AML-193 (cell line): ENCODE data around the gene CFAP107.

Source experiments
- DNase-seq, 2 experiments: peaks; one replicate each; lab custom pipeline; 2025; lab: John Stamatoyannopoulos, UW

The CFAP107 gene

GRCh38 chr1:12741946-12742345 is 4.1 kb upstream of the CFAP107 start:
- no peak for DNase-seq

DNA sequence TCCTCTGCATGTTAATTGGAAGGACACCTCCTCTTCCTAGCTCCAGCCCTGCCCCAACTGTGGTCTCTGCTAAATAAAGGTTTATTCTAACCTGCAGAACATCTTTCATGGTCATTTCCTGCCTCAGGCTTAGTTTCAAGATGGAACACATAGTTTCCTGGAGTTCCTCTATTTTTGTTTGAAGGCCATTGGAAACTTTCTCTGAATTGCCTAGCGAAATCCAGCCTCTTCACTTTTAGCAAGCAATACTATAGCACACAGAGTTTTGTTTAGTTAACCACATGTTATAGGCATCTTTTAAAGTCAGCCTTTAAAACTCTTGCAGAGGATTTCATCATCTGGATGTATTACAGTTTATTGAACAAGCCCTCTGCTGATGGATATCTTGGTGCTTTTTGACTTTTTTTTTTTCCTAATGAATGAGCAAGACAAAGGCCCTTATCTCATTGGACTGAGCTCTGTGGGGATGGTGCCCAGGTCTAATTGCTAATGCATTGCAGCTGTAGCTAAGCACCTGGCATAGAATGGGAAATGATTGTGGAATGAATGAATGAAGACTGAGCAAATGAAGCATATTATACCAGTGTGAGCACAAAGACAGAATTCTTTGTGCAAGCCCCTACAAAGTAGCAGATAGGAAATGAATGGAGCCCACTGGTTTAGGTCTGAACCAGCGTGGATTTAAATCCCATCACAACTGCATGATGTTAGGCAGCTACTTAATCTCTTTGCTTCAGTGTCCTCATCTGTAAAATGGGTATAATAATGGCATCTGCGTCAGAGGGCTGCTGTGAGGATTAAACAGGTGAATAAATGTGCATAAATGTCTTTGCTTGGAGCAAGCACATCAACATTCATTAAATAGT is 641 bp upstream of the CFAP107 start:
- no peak for DNase-seq

DNA sequence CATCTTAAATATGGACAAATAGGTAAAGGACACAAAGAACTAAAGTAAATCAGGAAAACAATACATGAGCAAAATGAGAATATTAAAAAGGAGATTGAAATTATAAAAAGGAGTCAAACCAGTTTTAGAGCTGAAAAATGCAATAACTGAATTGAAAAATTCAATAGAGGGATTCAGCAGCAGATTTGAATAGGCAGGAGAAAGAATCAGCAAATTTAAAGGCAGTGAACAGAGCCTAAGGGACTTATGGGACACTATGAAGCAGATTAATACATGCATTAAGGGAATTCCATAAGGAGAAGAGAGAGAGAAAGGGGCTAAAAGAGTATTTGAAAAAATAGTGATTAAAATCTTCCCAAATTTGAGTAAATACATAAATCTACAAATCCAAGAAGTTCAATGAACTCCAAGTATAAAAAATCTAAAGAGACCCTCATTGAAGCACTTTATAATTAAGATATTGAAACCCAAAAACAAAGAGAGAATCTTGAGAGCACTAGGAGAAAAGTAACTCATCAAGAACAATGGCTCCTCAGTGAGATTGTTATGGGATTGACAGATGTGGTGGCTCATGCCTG is 2.9 kb downstream of the CFAP107 start:
- DNase-seq, result no peak

- no peak for DNase-seq
These were observed 8.7 kb downstream of the CFAP107 start for GRCh38 chr1:12754738-12755137.

GRCh38 chr1:12756273-12756672 is 10.3 kb downstream of the CFAP107 start:
- no peak for DNase-seq

DNA sequence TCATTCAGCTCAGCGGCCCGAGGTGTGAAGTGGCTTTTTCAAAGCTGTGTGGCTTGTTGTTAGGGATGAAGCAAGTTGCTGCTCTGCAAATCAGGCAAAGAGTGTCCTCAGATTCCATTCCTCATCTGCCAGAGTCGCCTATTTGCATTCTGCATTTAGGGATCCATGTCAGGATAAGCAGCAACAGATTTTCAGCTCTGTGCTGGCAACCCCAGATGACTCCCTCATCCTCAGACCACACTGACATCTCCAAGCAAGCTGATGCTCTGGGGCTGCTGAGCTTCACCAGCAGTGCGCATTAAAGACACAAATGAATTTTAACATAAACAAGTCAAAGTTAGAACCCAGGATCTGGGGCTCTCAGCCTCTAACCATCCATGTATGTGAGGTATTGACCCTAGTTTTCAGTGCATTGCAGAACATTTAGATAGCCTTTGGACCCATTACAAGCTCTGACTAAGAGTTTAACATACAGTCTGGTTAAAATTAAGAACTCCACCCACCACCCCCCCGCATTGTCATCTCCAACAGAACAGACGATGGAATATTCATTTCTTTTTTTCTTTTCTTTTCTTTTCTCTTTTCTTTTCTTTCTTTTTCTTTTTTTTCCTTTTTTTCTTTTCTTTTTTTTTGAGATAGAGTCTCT is 10.9 kb downstream of the CFAP107 start:
- no peak for DNase-seq

DNA sequence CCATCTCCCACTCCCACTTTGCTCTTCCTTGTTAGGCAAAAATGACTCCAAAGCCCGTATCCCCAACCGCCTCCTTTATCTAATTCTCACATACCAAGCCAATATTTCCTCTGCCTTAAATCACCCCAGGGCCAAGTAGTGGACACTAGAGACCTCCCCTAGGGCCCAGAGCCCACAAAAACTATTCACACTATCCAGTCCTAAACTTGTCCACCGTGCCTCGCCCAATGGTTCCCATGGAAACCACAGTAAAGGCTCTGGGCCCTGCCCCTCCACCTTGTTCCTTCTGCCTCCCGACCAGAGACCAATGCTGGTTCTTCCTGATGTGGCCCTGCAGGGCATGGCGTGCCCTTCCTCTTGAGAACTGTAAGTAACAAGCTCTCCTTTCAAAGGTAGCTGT is 11.8 kb downstream of the CFAP107 start:
- DNase-seq, result no peak

DNA sequence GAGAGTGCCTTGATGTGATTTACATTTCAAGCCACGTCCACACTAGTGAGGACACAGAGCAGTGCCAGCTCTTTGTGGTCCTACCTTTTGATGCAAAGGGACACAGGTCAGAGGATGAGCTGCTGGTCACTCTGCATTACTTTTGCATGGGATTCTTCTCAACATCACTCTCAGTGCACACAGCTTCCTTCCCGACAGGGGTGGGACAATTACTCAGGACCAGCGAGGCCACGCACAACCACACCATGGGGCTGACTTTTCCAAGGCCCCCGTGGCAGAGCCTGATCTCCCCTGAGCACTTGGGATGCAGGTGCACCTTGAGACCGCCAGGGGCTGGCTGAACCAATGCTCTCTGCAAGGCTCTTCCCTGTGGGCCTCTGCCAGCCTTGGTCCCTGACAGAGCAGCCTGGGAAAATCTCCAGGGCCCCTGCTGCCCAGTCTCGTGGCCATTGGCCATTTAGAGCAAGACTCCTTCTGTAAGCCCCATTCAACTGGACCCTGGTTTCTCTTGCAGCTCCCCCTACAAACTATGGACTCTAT is 14.3 kb downstream of the CFAP107 start:
- no peak for DNase-seq

- no peak for DNase-seq
These were observed 15.8 kb downstream of the CFAP107 start for GRCh38 chr1:12761781-12762180.

DNA sequence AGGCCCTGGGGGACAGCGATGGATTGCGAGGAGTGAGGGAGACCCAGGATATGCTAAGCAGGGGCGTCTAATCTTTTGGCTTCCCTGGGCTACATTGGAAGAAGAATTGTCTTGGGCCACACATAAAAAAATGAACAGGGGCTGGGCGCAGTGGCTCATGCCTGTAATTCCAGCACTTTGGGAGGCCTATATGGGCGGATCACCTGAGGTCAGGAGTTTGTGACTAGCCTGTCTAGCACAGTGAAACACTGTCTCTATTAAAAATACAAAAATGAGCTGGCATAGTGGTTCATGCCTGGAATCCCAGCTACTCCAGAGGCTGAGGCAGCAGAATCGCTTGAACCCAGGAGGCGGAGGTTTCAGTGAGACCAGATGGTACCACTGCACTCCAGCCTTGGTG is 16.8 kb downstream of the CFAP107 start:
- no peak for DNase-seq

- no peak for DNase-seq
These were observed 17.5 kb downstream of the CFAP107 start for GRCh38 chr1:12763479-12763878.

- no peak for DNase-seq
These were observed 18.0 kb downstream of the CFAP107 start for GRCh38 chr1:12764016-12764415.

GRCh38 chr1:12769031-12769430 is 23.0 kb downstream of the CFAP107 start:
- DNase-seq, result no peak

DNA sequence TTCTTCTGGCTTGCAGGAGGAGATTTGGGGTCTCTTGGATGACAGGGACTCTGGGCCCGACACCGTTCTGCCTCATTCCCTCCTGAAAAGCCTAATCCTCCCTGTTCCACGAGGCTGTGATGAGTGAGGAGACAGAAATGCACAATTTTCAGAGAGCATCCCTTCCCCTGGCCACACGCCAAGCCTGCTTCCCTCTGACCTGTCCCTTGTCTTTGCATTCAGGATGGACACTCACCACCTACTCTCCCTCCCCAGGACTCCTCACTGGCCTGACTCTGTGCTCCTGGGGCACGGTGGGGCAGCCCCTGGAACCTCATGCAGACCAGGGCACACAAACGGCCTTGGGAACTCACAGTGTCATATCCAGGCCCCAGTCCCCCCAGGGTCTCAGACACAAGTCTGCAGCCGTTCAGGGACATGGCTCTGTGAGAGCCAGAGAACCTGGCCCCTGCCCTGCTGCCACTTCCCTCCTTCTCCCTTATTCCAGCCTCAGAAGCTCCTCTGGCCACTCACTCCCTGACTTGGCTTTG is 24.0 kb downstream of the CFAP107 start:
- no peak for DNase-seq

- no peak for DNase-seq
These were observed 24.6 kb downstream of the CFAP107 start for GRCh38 chr1:12770620-12771019.

- no peak for DNase-seq
These were observed 25.2 kb downstream of the CFAP107 start for GRCh38 chr1:12771186-12771585.

DNA sequence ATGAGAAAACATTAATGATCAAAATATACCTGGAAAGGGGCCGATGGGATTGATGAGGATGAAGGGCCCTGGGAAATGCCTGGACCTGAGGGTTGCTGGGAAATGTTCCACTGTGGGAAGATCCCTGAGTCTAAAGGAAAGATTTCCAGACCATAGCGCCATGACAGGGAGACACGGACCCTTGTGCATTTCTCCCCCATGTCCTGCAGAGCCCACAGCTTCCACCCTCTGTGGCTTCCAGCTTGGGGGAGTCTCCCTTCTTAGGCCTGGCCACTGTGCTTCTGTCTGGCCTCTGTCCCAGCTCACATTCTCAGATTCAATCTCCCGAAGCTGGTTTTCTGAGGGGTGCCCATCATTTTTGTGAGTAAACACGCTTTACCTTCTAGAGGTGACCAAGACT is 26.5 kb downstream of the CFAP107 start:
- no peak for DNase-seq

- no peak for DNase-seq
These were observed 27.4 kb downstream of the CFAP107 start, which contains the start of gene PRAMEF12 for GRCh38 chr1:12773438-12773837. Gene PRAMEF12 (plus strand): TSS chr1:12773738. CDS start chr1:12774868, 1,130 bp downstream.

GRCh38 chr1:12774801-12775345 is 28.9 kb downstream of the CFAP107 start:
- DNase-seq, result no peak

DNA sequence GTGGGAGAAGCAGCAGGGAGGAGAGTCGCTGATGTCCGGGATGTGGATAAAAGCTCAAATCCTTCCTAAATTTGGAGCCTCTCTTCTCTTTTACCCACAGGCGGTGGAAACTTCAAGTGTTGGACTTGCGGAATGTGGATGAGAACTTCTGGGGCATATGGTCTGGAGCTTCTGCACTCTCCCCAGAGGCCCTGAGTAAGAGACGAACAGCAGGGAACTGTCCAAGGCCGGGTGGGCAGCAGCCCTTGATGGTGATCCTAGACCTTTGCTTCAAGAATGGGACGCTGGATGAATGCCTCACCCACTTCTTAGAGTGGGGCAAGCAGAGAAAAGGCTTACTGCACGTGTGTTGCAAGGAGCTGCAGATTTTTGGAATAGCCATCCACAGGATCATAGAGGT is 29.4 kb downstream of the CFAP107 start:
- DNase-seq, result no peak

GRCh38 chr1:12776801-12777557 is 31.0 kb downstream of the CFAP107 start:
- no peak for DNase-seq
